ENCODE measurements around the gene CFTR.
"Not testable (repeated sequence)": the region's sequence is repeated elsewhere in the genome, so short reads cannot be mapped to it uniquely, and the experiment has no call there.

CFTR gene

GRCh38 chr7:117505238-117505637 is 25.4 kb downstream of the CFTR start:
- no peak for DNase-seq

- no peak for DNase-seq
Measured at GRCh38 chr7:117508676-117509075, 28.9 kb downstream of the CFTR start.

GRCh38 chr7:117517194-117517593 is 37.4 kb downstream of the CFTR start:
- not testable (repeated sequence) for DNase-seq

GRCh38 chr7:117530390-117530789 is 50.6 kb downstream of the CFTR start:
- DNase-seq = no peak

GRCh38 chr7:117531595-117532244 is 51.9 kb downstream of the CFTR start:
- DNase-seq = no peak

- no peak for DNase-seq
Measured at GRCh38 chr7:117538053-117538452, 58.2 kb downstream of the CFTR start.

GRCh38 chr7:117544061-117544460 is 64.2 kb downstream of the CFTR start:
- DNase-seq = no peak

- DNase-seq = no peak
Measured at GRCh38 chr7:117548035-117548434, 68.2 kb downstream of the CFTR start.

- DNase-seq = no peak
Measured at GRCh38 chr7:117550625-117551024, 70.8 kb downstream of the CFTR start.

- DNase-seq = no peak
Measured at GRCh38 chr7:117552660-117553059, 72.8 kb downstream of the CFTR start.

GRCh38 chr7:117555260-117555659 is 75.4 kb downstream of the CFTR start:
- no peak for DNase-seq

- no peak for DNase-seq
Measured at GRCh38 chr7:117559391-117559790, 79.6 kb downstream of the CFTR start.

GRCh38 chr7:117560030-117560429 is 80.2 kb downstream of the CFTR start:
- no peak for DNase-seq

GRCh38 chr7:117562759-117563158 is 82.9 kb downstream of the CFTR start:
- no peak for DNase-seq

GRCh38 chr7:117564080-117564479 is 84.3 kb downstream of the CFTR start:
- DNase-seq = no peak

GRCh38 chr7:117564627-117565026 is 84.8 kb downstream of the CFTR start:
- no peak for DNase-seq

GRCh38 chr7:117565226-117565625 is 85.4 kb downstream of the CFTR start:
- DNase-seq = no peak

GRCh38 chr7:117567781-117568180 is 88.0 kb downstream of the CFTR start:
- DNase-seq = no peak

GRCh38 chr7:117572856-117573620 is 93.2 kb downstream of the CFTR start:
- DNase-seq = no peak

- no peak for DNase-seq
Measured at GRCh38 chr7:117581424-117581823, 101.6 kb downstream of the CFTR start.

GRCh38 chr7:117582219-117582704 is 102.4 kb downstream of the CFTR start:
- DNase-seq = no peak

- no peak for DNase-seq
Measured at GRCh38 chr7:117587931-117588330, 108.1 kb downstream of the CFTR start.

- no peak for DNase-seq
Measured at GRCh38 chr7:117588352-117588794, 108.5 kb downstream of the CFTR start.

GRCh38 chr7:117590191-117590590 is 110.4 kb downstream of the CFTR start:
- DNase-seq = no peak

All from NCI-H510A (cell line).